DND-41 (cell line): ENCODE results near the gene CENPU.

Source experiments
- ATAC-seq: fragments of 200-7000 bp; cut with Tn5 transposase; 3 replicates; pipeline ENCODE4 v1.9.1; 2021; ENCODE audit warnings: low read depth; ENCODE audit not compliant: insufficient read depth
- DNase-seq: peaks from one replicate; pipeline ENCODE4 v3.0.0-alpha.2; 2020
- H2AFZ ChIP-seq: 2 replicates; pipeline ENCODE4 v1.6.0; 2012; ENCODE audit warnings: low read depth, low read length
- H3K27ac ChIP-seq: 2 replicates; pipeline ENCODE4 v1.5.1; 2012; ENCODE audit warnings: low read length, inconsistent platforms
- H3K27me3 ChIP-seq: fragments of 200-600 bp; sonication (generic); 2 replicates; pipeline ENCODE4 v1.6.0; 2012; ENCODE audit warnings: low read length, mild to moderate bottlenecking, inconsistent platforms; ENCODE audit not compliant: insufficient read depth, poor library complexity
- H3K36me3 ChIP-seq: 2 replicates; pipeline ENCODE4 v1.5.1; 2012; ENCODE audit warnings: low read length, inconsistent platforms; ENCODE audit not compliant: insufficient read depth
- H3K4me1 ChIP-seq: 2 replicates; pipeline ENCODE4 v1.5.1; 2012; ENCODE audit warnings: mild to moderate bottlenecking, low read length; ENCODE audit not compliant: insufficient read depth
- H3K4me2 ChIP-seq: 2 replicates; pipeline ENCODE4 v1.6.0; 2012; ENCODE audit warnings: mild to moderate bottlenecking, moderate library complexity, low read length, inconsistent platforms; ENCODE audit not compliant: insufficient read depth
- H3K4me3 ChIP-seq, 2 experiments: fragments of 200-600 bp in 1 of 2; shearing (Covaris generic) in 1 of 2; 2 replicates each; pipeline ENCODE4 v1.5.1; 2012 to 2016; ENCODE audit warnings: inconsistent platforms in 2 of 2, low read length in 2 of 2, mild to moderate bottlenecking in 2 of 2, low read depth in 1 of 2, moderate library complexity in 1 of 2
- H3K79me2 ChIP-seq: 2 replicates; pipeline ENCODE4 v1.6.0; 2012; ENCODE audit warnings: low read length, inconsistent platforms; ENCODE audit not compliant: insufficient read depth
- H3K9ac ChIP-seq: 2 replicates; pipeline ENCODE4 v1.6.0; 2012; ENCODE audit warnings: low read depth, mild to moderate bottlenecking, inconsistent platforms, low read length, moderate library complexity
- H3K9me3 ChIP-seq: 2 replicates; pipeline ENCODE4 v1.5.1; 2012; ENCODE audit warnings: low read length, moderate library complexity, mild to moderate bottlenecking, inconsistent platforms; ENCODE audit not compliant: insufficient read depth, severe bottlenecking
- H4K20me1 ChIP-seq: 2 replicates; pipeline ENCODE4 v1.6.0; 2012; ENCODE audit warnings: low read length; ENCODE audit not compliant: insufficient read depth
- EZH2 ChIP-seq: IDR thresholded peaks from 3 replicates; pipeline ENCODE4 v1.6.1; 2012; ENCODE audit warnings: borderline replicate concordance, low read depth, mild to moderate bottlenecking, moderate library complexity, low read length, inconsistent platforms; ENCODE audit not compliant: severe bottlenecking
- TF ChIP-seq, protein P1 (sequence below): IDR thresholded peaks from 2 replicates; pipeline ENCODE4 v1.5.1; 2012; ENCODE audit warnings: borderline replicate concordance, low read length, moderate library complexity, mild to moderate bottlenecking; ENCODE audit not compliant: poor library complexity, severe bottlenecking; ENCODE audit errors: extremely low read depth

CENPU gene

DNA sequence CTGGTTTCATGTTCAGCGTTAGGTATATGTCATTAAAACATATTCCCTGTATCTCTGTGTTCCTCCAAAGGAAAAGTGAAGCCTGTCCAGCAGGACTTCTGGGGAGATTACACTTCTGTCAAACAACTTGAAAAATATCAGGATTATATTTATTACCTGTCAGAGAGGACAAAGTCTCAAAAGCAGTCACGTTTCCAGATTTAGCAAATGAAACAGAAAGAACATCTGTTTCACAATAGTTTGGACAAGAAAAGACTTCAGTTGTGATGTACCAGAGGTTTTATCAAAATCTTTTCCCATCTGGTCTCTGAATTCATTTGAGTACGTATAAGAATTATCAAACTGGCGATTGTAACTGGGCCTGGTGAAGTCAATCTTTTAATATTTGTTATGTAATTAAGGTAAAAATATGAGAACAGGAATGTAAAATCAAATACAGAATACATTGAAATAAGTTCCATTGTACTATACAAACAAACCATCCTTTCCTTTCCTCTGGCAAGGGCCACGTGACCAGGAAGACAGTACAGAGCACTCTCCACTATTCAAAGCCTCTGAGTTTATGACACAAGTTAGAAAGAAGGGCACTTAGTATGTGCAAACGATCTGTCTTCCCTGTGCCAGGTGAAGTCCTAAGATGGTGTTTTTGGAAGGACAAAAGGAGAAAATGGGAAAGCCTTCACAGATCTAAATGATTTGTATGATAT, 87.8 kb downstream of the CENPU start:
- H4K20me1 ChIP-seq = peaks cover 50% of the 10 kb centered on the region
- H3K27ac ChIP-seq = no peak overlapping the region
- no peak overlapping the region for H2AFZ ChIP-seq
- no peak overlapping the region for H3K4me3 ChIP-seq
- H3K27me3 ChIP-seq = no peaks in the 10 kb centered on the region
- DNase-seq = no peak
- peaks cover 52% of the 10 kb centered on the region for H3K36me3 ChIP-seq
- no peak overlapping the region for H3K9ac ChIP-seq
- H3K9me3 ChIP-seq = no peaks in the 10 kb centered on the region
- ATAC-seq = no peak
- H3K4me2 ChIP-seq = 0 out of 2 replicates have a peak overlapping the region, but pooled peaks have one; percentile 93
- peaks cover 40% of the 10 kb centered on the region for H3K4me1 ChIP-seq
- peaks cover 91% of the 10 kb centered on the region for H3K79me2 ChIP-seq
- TF ChIP-seq, protein P1, sequence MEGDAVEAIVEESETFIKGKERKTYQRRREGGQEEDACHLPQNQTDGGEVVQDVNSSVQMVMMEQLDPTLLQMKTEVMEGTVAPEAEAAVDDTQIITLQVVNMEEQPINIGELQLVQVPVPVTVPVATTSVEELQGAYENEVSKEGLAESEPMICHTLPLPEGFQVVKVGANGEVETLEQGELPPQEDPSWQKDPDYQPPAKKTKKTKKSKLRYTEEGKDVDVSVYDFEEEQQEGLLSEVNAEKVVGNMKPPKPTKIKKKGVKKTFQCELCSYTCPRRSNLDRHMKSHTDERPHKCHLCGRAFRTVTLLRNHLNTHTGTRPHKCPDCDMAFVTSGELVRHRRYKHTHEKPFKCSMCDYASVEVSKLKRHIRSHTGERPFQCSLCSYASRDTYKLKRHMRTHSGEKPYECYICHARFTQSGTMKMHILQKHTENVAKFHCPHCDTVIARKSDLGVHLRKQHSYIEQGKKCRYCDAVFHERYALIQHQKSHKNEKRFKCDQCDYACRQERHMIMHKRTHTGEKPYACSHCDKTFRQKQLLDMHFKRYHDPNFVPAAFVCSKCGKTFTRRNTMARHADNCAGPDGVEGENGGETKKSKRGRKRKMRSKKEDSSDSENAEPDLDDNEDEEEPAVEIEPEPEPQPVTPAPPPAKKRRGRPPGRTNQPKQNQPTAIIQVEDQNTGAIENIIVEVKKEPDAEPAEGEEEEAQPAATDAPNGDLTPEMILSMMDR = no peak

DNA sequence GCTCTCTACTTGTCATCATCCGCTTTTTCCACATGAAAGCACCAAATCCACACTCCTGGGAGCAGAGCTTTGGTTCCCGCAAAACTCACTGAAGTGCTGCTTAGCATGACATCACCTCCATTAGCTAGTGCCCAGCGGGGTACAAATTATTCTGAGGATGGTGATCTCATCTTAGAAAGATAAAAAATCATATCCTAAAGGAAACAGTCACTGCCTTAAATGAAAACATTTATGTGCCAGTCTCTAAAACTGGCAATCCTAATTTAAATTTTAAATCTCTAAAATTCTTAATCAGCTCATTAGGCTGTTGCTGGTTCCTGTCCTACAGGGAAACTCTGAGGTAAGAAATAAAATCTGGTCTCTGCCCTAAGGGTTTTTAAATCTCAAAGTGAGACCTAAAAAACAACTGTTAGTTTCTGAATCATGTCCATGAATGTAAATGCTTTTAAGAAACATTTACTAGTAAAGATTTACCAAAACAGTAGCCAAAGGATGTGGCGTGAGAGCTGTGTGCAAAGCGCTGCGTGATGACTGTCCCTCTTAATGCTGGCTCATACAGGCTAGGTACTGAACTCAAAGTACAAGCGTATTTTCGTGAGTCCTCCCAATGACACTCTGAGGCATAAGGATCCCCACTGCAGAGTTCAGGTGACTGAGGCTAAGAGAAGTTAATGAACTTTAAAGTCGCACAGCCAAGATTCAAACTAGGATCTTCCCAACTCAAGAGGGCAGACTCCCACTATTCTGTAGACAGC, 89.2 kb downstream of the CENPU start:
- Histone ChIP-seq H3K9me3 (no peaks in the 10 kb centered on the region), H4K20me1 (peaks cover 62% of the 10 kb centered on the region), H3K4me3 (no peak overlapping the region), H3K4me1 (peaks cover 30% of the 10 kb centered on the region), H3K36me3 (peaks cover 57% of the 10 kb centered on the region), H3K27ac (no peak overlapping the region), H3K27me3 (no peaks in the 10 kb centered on the region), H2AFZ (no peak overlapping the region), H3K4me2 (no peak overlapping the region), H3K79me2 (peaks cover 94% of the 10 kb centered on the region), H3K9ac (no peak overlapping the region; the same call in 1 of the 2 replicates)
- no peak for DNase-seq
- no peak for TF ChIP-seq EZH2
- TF ChIP-seq, protein P1 = no peak
- no peak for ATAC-seq
